Measurements from ENCODE around the gene HSPA8.

DNA sequence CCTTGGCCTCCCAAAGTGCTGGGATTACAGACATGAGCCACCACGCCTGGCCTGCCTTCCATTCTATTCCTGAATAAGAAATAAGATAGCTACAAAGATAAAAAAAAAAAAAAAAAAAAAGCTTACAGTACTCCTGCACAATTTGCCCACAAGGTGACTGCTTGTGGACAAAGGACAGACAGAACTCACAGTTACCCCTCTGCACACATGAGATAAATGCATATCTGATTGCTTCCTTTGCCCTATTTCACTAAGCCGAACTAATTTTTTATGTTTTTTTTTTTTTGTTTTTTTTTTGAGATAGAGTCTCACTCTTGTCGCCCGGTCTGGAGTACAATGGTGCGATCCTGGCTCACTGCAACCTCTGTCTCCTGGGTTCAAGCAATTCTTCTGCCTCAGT, 23.6 kb upstream of the HSPA8 start:
- TF ChIP-seq, protein P1, sequence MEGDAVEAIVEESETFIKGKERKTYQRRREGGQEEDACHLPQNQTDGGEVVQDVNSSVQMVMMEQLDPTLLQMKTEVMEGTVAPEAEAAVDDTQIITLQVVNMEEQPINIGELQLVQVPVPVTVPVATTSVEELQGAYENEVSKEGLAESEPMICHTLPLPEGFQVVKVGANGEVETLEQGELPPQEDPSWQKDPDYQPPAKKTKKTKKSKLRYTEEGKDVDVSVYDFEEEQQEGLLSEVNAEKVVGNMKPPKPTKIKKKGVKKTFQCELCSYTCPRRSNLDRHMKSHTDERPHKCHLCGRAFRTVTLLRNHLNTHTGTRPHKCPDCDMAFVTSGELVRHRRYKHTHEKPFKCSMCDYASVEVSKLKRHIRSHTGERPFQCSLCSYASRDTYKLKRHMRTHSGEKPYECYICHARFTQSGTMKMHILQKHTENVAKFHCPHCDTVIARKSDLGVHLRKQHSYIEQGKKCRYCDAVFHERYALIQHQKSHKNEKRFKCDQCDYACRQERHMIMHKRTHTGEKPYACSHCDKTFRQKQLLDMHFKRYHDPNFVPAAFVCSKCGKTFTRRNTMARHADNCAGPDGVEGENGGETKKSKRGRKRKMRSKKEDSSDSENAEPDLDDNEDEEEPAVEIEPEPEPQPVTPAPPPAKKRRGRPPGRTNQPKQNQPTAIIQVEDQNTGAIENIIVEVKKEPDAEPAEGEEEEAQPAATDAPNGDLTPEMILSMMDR (conservative IDR thresholded peaks at IDR 0.05; ENCODE audit: low read depth, low read length), result no peak
- no peak for TF ChIP-seq SMC3 (IDR thresholded peaks at IDR 0.05; ENCODE audit: low read depth, low read length)
- no peak for TF ChIP-seq MXI1 (IDR thresholded peaks at IDR 0.05; ENCODE audit: borderline replicate concordance, low read depth, low read length)
- TF ChIP-seq BHLHE40 (IDR thresholded peaks at IDR 0.05; ENCODE audit: low read depth, low read length), result no peak
- TF ChIP-seq POLR2A (IDR thresholded peaks at IDR 0.05; ENCODE audit: low read depth, low read length), result no peak
- TF ChIP-seq RFX5 (IDR thresholded peaks at IDR 0.05; ENCODE audit: low read depth, low read length), result no peak
- no peak for TF ChIP-seq CHD1 (IDR thresholded peaks at IDR 0.05; ENCODE audit: low read depth, low read length)
- no peak for TF ChIP-seq RAD21 (IDR thresholded peaks at IDR 0.05; ENCODE audit: low read length)
- no peak for TF ChIP-seq CEBPB (IDR thresholded peaks at IDR 0.05; ENCODE audit: low read depth, low read length)
